Measurements from ENCODE around the gene GALNT11.
A peak's percentile ranks its signal among the peaks of the same experiment; 100 is the strongest.
"Not testable (repeated sequence)": the region's sequence is repeated elsewhere in the genome, so short reads cannot be mapped to it uniquely, and the experiment has no call there.

GALNT11 gene

GRCh38 chr7:152054367-152055230 lies 29.1 kb downstream of the GALNT11 start:
- no peak for TF ChIP-seq CTCF (IDR thresholded peaks at IDR 0.05; ENCODE audit: insufficient read depth, low read depth, low read length, missing control alignments)
- DNase-seq (ENCODE audit: low read depth) = peak; percentile 51
- no peak overlapping the region for H3K4me3 ChIP-seq (ENCODE audit: low read length)

GRCh38 chr7:152056621-152057274 lies 31.3 kb downstream of the GALNT11 start:
- no peak for TF ChIP-seq CTCF (IDR thresholded peaks at IDR 0.05; ENCODE audit: insufficient read depth, low read depth, low read length, missing control alignments)
- no peak for DNase-seq (ENCODE audit: low read depth)
- no peak overlapping the region for H3K4me3 ChIP-seq (ENCODE audit: low read length)

GRCh38 chr7:152059311-152059710 lies 33.8 kb downstream of the GALNT11 start:
- H3K4me3 ChIP-seq (ENCODE audit: low read length) = no peak overlapping the region
- no peak for DNase-seq (ENCODE audit: low read depth)
- TF ChIP-seq CTCF (IDR thresholded peaks at IDR 0.05; ENCODE audit: insufficient read depth, low read depth, low read length, missing control alignments) = no peak

GRCh38 chr7:152061086-152061485 lies 35.6 kb downstream of the GALNT11 start:
- DNase-seq (ENCODE audit: low read depth); H3K4me3 ChIP-seq (ENCODE audit: low read length): not testable (repeated sequence)

- H3K4me3 ChIP-seq (ENCODE audit: low read length); DNase-seq (ENCODE audit: low read depth): not testable (repeated sequence)
Measured at GRCh38 chr7:152063192-152063591, 37.7 kb downstream of the GALNT11 start.

GRCh38 chr7:152063821-152064220 lies 38.3 kb downstream of the GALNT11 start:
- not testable (repeated sequence) for H3K4me3 ChIP-seq (ENCODE audit: low read length); DNase-seq (ENCODE audit: low read depth)

GRCh38 chr7:152065800-152066344 lies 40.4 kb downstream of the GALNT11 start:
- not testable (repeated sequence) for H3K4me3 ChIP-seq (ENCODE audit: low read length); DNase-seq (ENCODE audit: low read depth)

GRCh38 chr7:152072421-152072820 lies 46.9 kb downstream of the GALNT11 start:
- H3K4me3 ChIP-seq (ENCODE audit: low read length) = no peak overlapping the region
- DNase-seq (ENCODE audit: low read depth) = peak; percentile 39
- no peak for TF ChIP-seq CTCF (IDR thresholded peaks at IDR 0.05; ENCODE audit: insufficient read depth, low read depth, low read length, missing control alignments)

GRCh38 chr7:152073352-152073751 lies 47.9 kb downstream of the GALNT11 start:
- TF ChIP-seq CTCF (IDR thresholded peaks at IDR 0.05; ENCODE audit: insufficient read depth, low read depth, low read length, missing control alignments) = no peak
- DNase-seq (ENCODE audit: low read depth) = no peak
- no peak overlapping the region for H3K4me3 ChIP-seq (ENCODE audit: low read length)
